Thyroid gland (tissue), 4 donors: ENCODE measurements around the gene ERG28. TPM values are rescaled to one million over a fixed set of nuclear protein-coding genes. Genes with fewer than 3 reads are reported as not detected.

Experiments used
- DNase-seq, 2 donors: peaks; one replicate each; pipeline ENCODE4 v3.0.0-alpha.2; 2019
- H3K27ac ChIP-seq, 3 donors: fragments of 200-600 bp; sonication (generic); 1 replicate in 2 of 3; 2 replicates in 1 of 3; pipeline ENCODE4 v1.5.1; 2016 to 2019; ENCODE audit warnings: mild to moderate bottlenecking in 1 of 3, moderate library complexity in 1 of 3
- H3K27me3 ChIP-seq: fragments of 200-600 bp; sonication (generic); one replicate; pipeline ENCODE4 v1.5.1; 2019
- H3K36me3 ChIP-seq, 2 donors: fragments of 200-600 bp; sonication (generic); one replicate each; pipeline ENCODE4 v1.5.1; 2016 to 2019
- H3K4me1 ChIP-seq, 2 donors: fragments of 200-600 bp; sonication (generic); one replicate each; pipeline ENCODE4 v1.5.1; 2017 to 2019
- H3K4me3 ChIP-seq, 3 donors: fragments of 200-600 bp; sonication (generic); replicated peaks in 1 of 3; 1 replicate in 2 of 3; 2 replicates in 1 of 3; pipeline ENCODE4 v1.5.1; 2016; ENCODE audit warnings: mild to moderate bottlenecking in 1 of 3
- H3K9me3 ChIP-seq: fragments of 200-600 bp; sonication (generic); one replicate; pipeline ENCODE4 v1.5.1; 2017
- CTCF ChIP-seq, 6 experiments: fragments of 200-600 bp in 3 of 6; fragments of 450-650 bp in 3 of 6; sonication (generic) in 3 of 6; IDR thresholded peaks; one replicate each; pipeline ENCODE4 v1.5.1; 2016 to 2019; ENCODE audit warnings: antibody characterized with exemption in 6 of 6, mild to moderate bottlenecking in 2 of 6, inconsistent platforms in 1 of 6, moderate library complexity in 1 of 6
- POLR2A ChIP-seq, 2 donors: fragments of 450-650 bp; IDR thresholded peaks; one replicate each; pipeline ENCODE4 v1.6.1; 2017; ENCODE audit warnings: antibody characterized with exemption in 2 of 2, mild to moderate bottlenecking in 2 of 2, moderate library complexity in 1 of 2
- WGBS, 2 donors: methylation state at CpG; one replicate each; pipeline ENCODE4 v1.1.5; 2017; 5-methylcytosine and 5-hydroxymethylcytosine counted together
- intact Hi-C: fragments of 100-400 bp; cut with DNase I; formaldehyde crosslinking; loops from one replicate; pipeline ENCODE4 v1.15.1; 2023
- total RNA-seq, 4 donors: library from RNA; depleted of rRNA; stranded (reverse); fragments of >200 nt; gene quantifications; one replicate each; pipeline ENCODE4 v1.2.3, GENCODE V29; 2016

ERG28 gene
- total RNA-seq, 4 donors from 2014 or later, result 12.1 to 17.3 (median 15.0) TPM

DNA sequence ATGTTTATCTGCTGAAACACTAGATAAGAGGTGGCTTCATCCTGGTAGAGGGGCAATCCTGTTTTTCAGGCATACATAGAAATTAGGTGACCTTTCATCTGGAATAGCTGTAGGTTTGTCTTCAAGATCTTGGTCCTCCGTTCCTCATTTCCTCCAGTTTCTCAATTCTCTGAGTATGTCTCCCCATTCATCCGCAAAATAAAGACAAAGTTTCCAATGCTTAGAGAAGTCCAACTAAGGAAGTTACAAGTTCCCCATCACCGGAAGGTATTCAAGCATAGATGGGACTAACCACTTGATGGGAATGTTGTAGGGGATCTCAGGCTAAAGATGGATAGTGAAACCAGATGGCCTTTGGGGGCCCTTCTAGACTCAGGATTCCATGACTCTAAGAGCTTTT is 34.3 kb downstream of the ERG28 start:
- intact Hi-C loops, result no loop called here
- no peak for TF ChIP-seq POLR2A (IDR thresholded peaks at IDR 0.05)
- TF ChIP-seq CTCF (IDR thresholded peaks at IDR 0.05), result no peak
- WGBS, 2 donors, result 88 to 98% methylated on average over 3 of the region's 3 CpGs
- H3K4me1 ChIP-seq, result peaks cover 0 to 21% of the 10 kb centered on the region in 2 donors
- no peaks in the 10 kb centered on the region for H3K36me3 ChIP-seq
- no peaks in the 10 kb centered on the region for H3K27me3 ChIP-seq
- H3K27ac ChIP-seq, result no peak overlapping the region
- no peaks in the 10 kb centered on the region for H3K9me3 ChIP-seq
- DNase-seq, result no peak
- no peak overlapping the region for H3K4me3 ChIP-seq

DNA sequence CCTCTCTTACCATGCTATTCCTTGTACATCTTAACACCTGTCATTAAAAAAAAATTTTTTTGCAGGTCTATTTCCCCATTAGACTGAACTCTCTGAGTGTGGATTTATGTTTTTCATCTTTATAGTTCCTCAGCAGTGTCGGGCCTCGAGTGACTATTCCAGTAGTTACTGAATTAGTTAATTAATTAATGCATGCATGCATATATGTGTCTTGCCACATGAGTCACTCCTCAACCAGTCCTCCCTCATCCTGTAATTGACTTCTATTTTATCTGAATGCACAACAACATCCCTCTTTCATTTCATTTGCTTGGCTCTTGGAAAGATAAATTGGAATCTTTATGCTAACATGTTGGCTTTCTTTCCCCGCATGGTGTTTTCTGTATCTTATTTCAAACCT is 35.6 kb downstream of the ERG28 start:
- no peak for TF ChIP-seq CTCF (IDR thresholded peaks at IDR 0.05)
- TF ChIP-seq POLR2A (IDR thresholded peaks at IDR 0.05), result no peak
- H3K27ac ChIP-seq, result no peak overlapping the region
- H3K36me3 ChIP-seq, result no peaks in the 10 kb centered on the region
- H3K4me1 ChIP-seq, result peaks cover 0 to 17% of the 10 kb centered on the region in 2 donors
- H3K9me3 ChIP-seq, result no peaks in the 10 kb centered on the region
- WGBS, 2 donors, result 83 to 96% methylated on average over 3 of the region's 3 CpGs
- no peak overlapping the region for H3K4me3 ChIP-seq
- no peaks in the 10 kb centered on the region for H3K27me3 ChIP-seq
- no peak for DNase-seq
- intact Hi-C loops, result no loop called here

- peak; percentile 46 to 59 for DNase-seq
- H3K9me3 ChIP-seq, result no peaks in the 10 kb centered on the region
- 56 to 64% methylated on average over 1 of the region's 1 CpG for WGBS, 2 donors
Observed at GRCh38 chr14:75619548-75619947, 41.1 kb downstream of the ERG28 start.

DNA sequence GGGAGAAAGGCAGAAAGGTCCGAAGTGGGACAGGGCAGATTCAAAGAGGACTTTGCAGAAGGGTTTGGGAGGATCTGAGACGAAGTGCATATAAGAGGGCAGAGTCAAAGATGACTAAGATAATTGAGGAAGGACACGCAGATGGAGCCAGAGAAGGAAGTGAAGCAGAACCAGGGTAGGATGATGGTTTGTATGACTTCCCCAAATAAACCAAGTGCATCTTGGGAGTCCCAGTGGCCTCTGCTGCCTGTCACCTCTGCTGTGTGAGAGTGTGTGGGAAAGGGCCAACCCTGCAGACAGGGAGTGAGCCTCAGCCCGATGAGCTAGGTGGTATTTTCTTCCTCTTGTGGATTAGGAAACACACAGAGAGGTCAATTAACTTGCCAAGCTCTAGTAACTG is 45.5 kb downstream of the ERG28 start:
- peaks cover 14 to 26% of the 10 kb centered on the region in 2 donors for H3K4me1 ChIP-seq
- H3K4me3 ChIP-seq, result no peak overlapping the region
- intact Hi-C loops, result no loop called here
- H3K27me3 ChIP-seq, result no peaks in the 10 kb centered on the region
- no peaks in the 10 kb centered on the region for H3K36me3 ChIP-seq
- H3K27ac ChIP-seq, result no peak overlapping the region
- no peak for DNase-seq
- 86 to 88% methylated on average over 4 of the region's 4 CpGs for WGBS, 2 donors
- TF ChIP-seq CTCF (IDR thresholded peaks at IDR 0.05), result no peak
- no peak for TF ChIP-seq POLR2A (IDR thresholded peaks at IDR 0.05)
- no peaks in the 10 kb centered on the region for H3K9me3 ChIP-seq

More at GRCh38 chr14:75619548-75619947, 41.1 kb downstream of the ERG28 start:
- H3K4me1 ChIP-seq, result peaks cover 0 to 16% of the 10 kb centered on the region in 2 donors
- intact Hi-C loops, result no loop called here
- no peak for TF ChIP-seq POLR2A (IDR thresholded peaks at IDR 0.05)
- TF ChIP-seq CTCF (IDR thresholded peaks at IDR 0.05), result no peak
- H3K27me3 ChIP-seq, result no peaks in the 10 kb centered on the region
- H3K27ac ChIP-seq, result peak overlapping the region in 1 of 3 donors; percentile 20
- no peak overlapping the region for H3K4me3 ChIP-seq
- H3K36me3 ChIP-seq, result no peaks in the 10 kb centered on the region

GRCh38 chr14:75614179-75614578 is 46.5 kb downstream of the ERG28 start:
- H3K27ac ChIP-seq, result no peak overlapping the region
- 69 to 71% methylated on average over 4 of the region's 4 CpGs for WGBS, 2 donors
- no peak for TF ChIP-seq CTCF (IDR thresholded peaks at IDR 0.05)
- TF ChIP-seq POLR2A (IDR thresholded peaks at IDR 0.05), result no peak
- no peak for DNase-seq
- intact Hi-C loops, result no loop called here
- no peaks in the 10 kb centered on the region for H3K9me3 ChIP-seq
- no peak overlapping the region for H3K4me3 ChIP-seq
- H3K4me1 ChIP-seq, result peaks cover 24 to 26% of the 10 kb centered on the region in 2 donors
- no peaks in the 10 kb centered on the region for H3K27me3 ChIP-seq
- no peaks in the 10 kb centered on the region for H3K36me3 ChIP-seq
